Progenitor cell of endocrine pancreas (in vitro differentiated cells): ENCODE results near the gene SF3B5. TPM values are rescaled to one million over a fixed set of nuclear protein-coding genes. Genes with fewer than 3 reads are reported as not detected.

Experiments used
- DNase-seq: peaks from one replicate; pipeline ENCODE4 v3.0.0; 2021; ENCODE audit warnings: low spot score; ENCODE audit not compliant: unreplicated experiment
- H3K27ac Mint-ChIP-seq: 2 replicates; pipeline ENCODE4 v1.8.0; 2021; ENCODE audit warnings: mild to moderate bottlenecking, moderate library complexity, mixed read lengths
- H3K27me3 Mint-ChIP-seq: 2 replicates; pipeline ENCODE4 v1.8.0; 2021; ENCODE audit warnings: mixed read lengths
- H3K36me3 Mint-ChIP-seq: 2 replicates; pipeline ENCODE4 v1.8.0; 2022; ENCODE audit warnings: mixed read lengths; ENCODE audit not compliant: insufficient read depth
- H3K4me1 Mint-ChIP-seq: 2 replicates; pipeline ENCODE4 v1.8.0; 2021; ENCODE audit warnings: low read depth, mixed read lengths
- H3K4me3 Mint-ChIP-seq: 2 replicates; pipeline ENCODE4 v1.8.0; 2021; ENCODE audit warnings: low read depth, mild to moderate bottlenecking, moderate library complexity, mixed read lengths
- H3K9me3 Mint-ChIP-seq: 2 replicates; pipeline ENCODE4 v1.8.0; 2021; ENCODE audit warnings: low read depth, mixed read lengths
- CTCF ChIP-seq: fragments of 200-600 bp; sonication (generic); IDR thresholded peaks from one replicate; pipeline ENCODE4 v1.5.0; 2021; ENCODE audit warnings: antibody characterized with exemption, mild to moderate bottlenecking; ENCODE audit not compliant: unreplicated experiment
- total RNA-seq: library from RNA; stranded (reverse); gene quantifications from 2 replicates; pipeline ENCODE4 v1.2.1, GENCODE V29; 2021

Gene SF3B5
- total RNA-seq, 1 donor from 2014 or later, result 116 TPM

DNA sequence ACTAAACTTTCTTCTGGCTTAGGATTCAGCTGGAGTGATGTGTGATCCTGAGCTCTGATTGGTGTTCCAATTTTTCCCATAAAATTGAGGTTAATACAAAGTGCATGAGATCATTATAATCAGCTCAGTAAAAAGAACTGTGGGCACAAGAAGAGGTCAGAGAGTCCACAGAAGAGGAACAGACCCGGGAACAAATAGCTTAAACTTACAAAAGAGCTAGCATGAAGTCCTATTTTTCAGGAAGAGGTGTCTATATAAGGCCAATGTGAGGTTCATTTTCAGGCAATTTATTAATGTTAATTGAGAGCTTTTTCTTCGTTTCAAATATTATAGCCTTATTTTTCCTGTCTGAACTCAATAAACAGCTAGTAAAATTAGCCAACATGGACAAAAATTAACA, 28.0 kb upstream of the SF3B5 start:
- peaks cover 11% of the 10 kb centered on the region for H3K9me3 Mint-ChIP-seq
- no peaks in the 10 kb centered on the region for H3K27me3 Mint-ChIP-seq
- no peak overlapping the region for H3K27ac Mint-ChIP-seq
- H3K36me3 Mint-ChIP-seq, result no peaks in the 10 kb centered on the region
- no peaks in the 10 kb centered on the region for H3K4me1 Mint-ChIP-seq
- no peak for TF ChIP-seq CTCF
- H3K4me3 Mint-ChIP-seq, result no peak overlapping the region
- DNase-seq, result no peak

DNA sequence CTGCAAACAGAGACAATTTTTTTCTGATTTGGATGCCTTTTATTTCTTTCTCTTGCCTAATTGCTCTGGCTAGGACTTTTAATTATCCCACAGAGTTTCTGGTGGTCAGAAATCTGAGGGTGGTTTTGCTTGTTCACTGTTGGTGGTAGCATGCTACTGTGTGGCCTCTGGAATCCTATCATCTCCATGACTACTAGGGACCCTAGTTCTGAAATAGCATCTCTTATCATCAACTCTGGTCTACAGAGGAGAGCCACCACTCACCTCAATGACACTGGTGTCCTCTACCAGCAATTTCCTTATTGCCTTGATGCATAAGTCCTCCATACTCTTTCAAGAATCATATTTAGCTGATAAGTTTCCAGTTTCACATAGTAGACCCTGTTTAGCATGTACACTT, 27.5 kb upstream of the SF3B5 start:
- Mint-ChIP-seq H3K9me3 (peaks cover 11% of the 10 kb centered on the region), H3K4me1 (no peaks in the 10 kb centered on the region), H3K36me3 (no peaks in the 10 kb centered on the region), H3K27ac (no peak overlapping the region), H3K27me3 (no peaks in the 10 kb centered on the region), H3K4me3 (no peak overlapping the region)
- no peak for TF ChIP-seq CTCF
- no peak for DNase-seq

DNA sequence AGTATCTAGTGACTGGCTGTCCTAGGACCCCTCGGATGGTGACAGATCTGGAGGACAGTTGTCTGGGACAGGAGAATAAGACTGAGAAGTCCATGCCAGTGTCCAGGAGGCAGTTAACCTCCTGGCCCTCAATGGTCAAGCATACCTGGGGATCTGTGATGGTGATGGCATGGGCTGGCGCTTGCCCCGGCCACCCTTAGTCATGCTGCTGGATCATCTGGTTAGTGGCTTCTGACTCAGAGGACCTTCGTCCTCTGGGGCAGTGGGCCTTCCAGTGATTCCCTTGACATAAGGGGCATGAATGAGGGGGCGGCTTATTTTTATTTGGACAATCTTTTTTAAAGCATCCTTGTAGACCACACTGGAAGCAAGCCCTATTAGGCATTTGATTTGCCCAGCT, 24.0 kb upstream of the SF3B5 start:
- no peaks in the 10 kb centered on the region for H3K27me3 Mint-ChIP-seq
- no peak for TF ChIP-seq CTCF
- H3K9me3 Mint-ChIP-seq, result peaks cover 14% of the 10 kb centered on the region
- no peak overlapping the region for H3K4me3 Mint-ChIP-seq
- no peaks in the 10 kb centered on the region for H3K4me1 Mint-ChIP-seq
- no peak for DNase-seq
- H3K27ac Mint-ChIP-seq, result no peak overlapping the region
- no peaks in the 10 kb centered on the region for H3K36me3 Mint-ChIP-seq

DNA sequence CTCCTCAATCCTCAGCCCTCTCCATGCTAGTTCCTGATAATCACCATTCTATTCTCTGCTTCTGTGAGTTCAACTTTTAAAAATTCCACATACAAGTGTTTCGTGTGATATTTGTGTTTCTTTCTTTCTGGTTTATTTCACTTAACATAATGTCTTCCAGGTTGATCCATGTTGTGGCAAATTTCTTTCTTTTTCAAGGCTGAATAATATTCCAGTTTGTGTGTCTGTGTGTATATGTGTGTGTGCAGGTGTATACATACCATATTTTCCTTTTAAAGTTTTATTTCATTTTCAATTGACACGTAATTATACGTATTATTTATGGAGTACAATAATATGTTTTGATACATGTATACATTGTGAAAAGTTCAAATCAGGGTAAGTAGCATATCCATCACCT, 19.8 kb upstream of the SF3B5 start:
- no peaks in the 10 kb centered on the region for H3K36me3 Mint-ChIP-seq
- H3K27me3 Mint-ChIP-seq, result no peaks in the 10 kb centered on the region
- H3K27ac Mint-ChIP-seq, result no peak overlapping the region
- H3K9me3 Mint-ChIP-seq, result peaks cover 3% of the 10 kb centered on the region
- no peaks in the 10 kb centered on the region for H3K4me1 Mint-ChIP-seq
- no peak for TF ChIP-seq CTCF
- DNase-seq, result no peak
- H3K4me3 Mint-ChIP-seq, result no peak overlapping the region

GRCh38 chr6:144113366-144113765, 18.0 kb upstream of the SF3B5 start:
- Mint-ChIP-seq H3K4me3 (no peak overlapping the region), H3K4me1 (no peaks in the 10 kb centered on the region), H3K27me3 (no peaks in the 10 kb centered on the region)

More at GRCh38 chr6:144113366-144113765, 18.0 kb upstream of the SF3B5 start:
- Mint-ChIP-seq H3K9me3 (peaks cover 3% of the 10 kb centered on the region), H3K27ac (no peak overlapping the region), H3K36me3 (no peaks in the 10 kb centered on the region)
- DNase-seq, result no peak
- TF ChIP-seq CTCF, result no peak
